GM12878 (cell line): ENCODE results near the gene LIFR. TPM values are rescaled to one million over a fixed set of nuclear protein-coding genes. Genes with fewer than 3 reads are reported as not detected.
"Not testable (repeated sequence)": the region's sequence is repeated elsewhere in the genome, so short reads cannot be mapped to it uniquely, and the experiment has no call there.

Experiments used
- ATAC-seq: fragments of 200-7000 bp; cut with Tn5 transposase; 3 replicates; pipeline ENCODE4 v1.9.1; 2020; ENCODE audit warnings: mild to moderate bottlenecking, moderate library complexity
- BruUV-seq: library from RNA; stranded (reverse); fragments of 400-500 nt; replicated peaks from 2 replicates; lab custom pipeline; 2021; lab: Mats Ljungman, UMichigan
- CTCF ChIA-PET: fragments of 300-600 bp; sonication (Branson Sonifier 250); formaldehyde crosslinking; extraction: SDS; loops from one replicate; lab custom pipeline; 2021; ENCODE audit warnings: inconsistent platforms; lab: Yijun Ruan, JAX
- POLR2A ChIA-PET: fragments of 350-600 bp; formaldehyde crosslinking; extraction: SDS; loops from one replicate; lab custom pipeline; 2021; ENCODE audit warnings: inconsistent platforms; lab: Charles Lee
- RAD21 ChIA-PET: fragments of 300-600 bp; sonication (Branson Sonifier 250); formaldehyde crosslinking; loops from one replicate; lab custom pipeline; 2023; ENCODE audit warnings: antibody characterized with exemption; ENCODE audit not compliant: unreplicated experiment; lab: Charles Lee
- SMC1A ChIA-PET: fragments of 300-600 bp; sonication (Branson Sonifier 250); formaldehyde crosslinking; loops from one replicate; lab custom pipeline; 2023; ENCODE audit not compliant: unreplicated experiment, uncharacterized antibody; lab: Charles Lee
- DNase-seq: peaks from one replicate; pipeline ENCODE4 v3.0.0-alpha.2; 2011; ENCODE audit warnings: low read depth, low spot score
- FAIRE-seq: peaks from 3 replicates; lab custom pipeline; 2011; peaks lifted over from hg19 to GRCh38; lab: Jason Lieb, UNC
- H2AFZ ChIP-seq: 2 replicates; pipeline ENCODE4 v1.6.0; 2011; ENCODE audit warnings: low read depth, low read length, control low read depth; ENCODE audit not compliant: control insufficient read depth
- H3K27ac ChIP-seq: 2 replicates; pipeline ENCODE4 v1.5.1; 2011; ENCODE audit warnings: control low read depth; ENCODE audit not compliant: control insufficient read depth, insufficient read depth
- H3K27me3 ChIP-seq, 2 experiments: replicated peaks in 1 of 2; 2 replicates each; pipeline versions ENCODE4 v1.6.0 to v1.6.1; 2011; ENCODE audit warnings: low read length in 1 of 2; ENCODE audit not compliant: control insufficient read depth in 2 of 2, insufficient read depth in 2 of 2
- H3K36me3 ChIP-seq, 2 experiments: 2 replicates each; pipeline ENCODE4 v1.5.1; 2011; ENCODE audit warnings: low read length in 1 of 2; ENCODE audit not compliant: control insufficient read depth in 2 of 2, insufficient read depth in 2 of 2
- H3K4me1 ChIP-seq: 2 replicates; pipeline ENCODE4 v1.6.1; 2011; ENCODE audit warnings: mild to moderate bottlenecking, low read length, moderate library complexity, mixed read lengths; ENCODE audit not compliant: control insufficient read depth, insufficient read depth
- H3K4me2 ChIP-seq: 2 replicates; pipeline ENCODE4 v1.6.0; 2011; ENCODE audit warnings: control low read depth; ENCODE audit not compliant: control insufficient read depth, insufficient read depth
- H3K4me3 ChIP-seq: fragments of 200-600 bp; sonication (generic); 2 replicates; pipeline ENCODE4 v1.5.1; 2016
- H3K79me2 ChIP-seq: 2 replicates; pipeline ENCODE4 v1.6.0; 2011; ENCODE audit warnings: low read length; ENCODE audit not compliant: control insufficient read depth, insufficient read depth
- H3K9ac ChIP-seq: 2 replicates; pipeline ENCODE4 v1.8.0; 2011; ENCODE audit warnings: low read length, control low read depth, mixed read lengths; ENCODE audit not compliant: control insufficient read depth, insufficient read depth
- H3K9me3 ChIP-seq: replicated peaks from 3 replicates; pipeline ENCODE4 v1.5.1; 2011; ENCODE audit warnings: mild to moderate bottlenecking, low read length; ENCODE audit not compliant: control insufficient read depth, insufficient read depth
- H4K20me1 ChIP-seq: 2 replicates; pipeline ENCODE4 v1.6.0; 2011; ENCODE audit not compliant: control insufficient read depth, insufficient read depth
- NBN ChIP-seq: fragments of 450-650 bp; IDR thresholded peaks from 2 replicates; pipeline ENCODE4 v1.6.1; 2016
- TBL1XR1 ChIP-seq: IDR thresholded peaks from 2 replicates; pipeline ENCODE4 v1.6.1; 2012; ENCODE audit warnings: low read depth, low read length, improper control_type of control experiment
- ZBTB33 ChIP-seq: fragments of 450-650 bp; IDR thresholded peaks from 2 replicates; pipeline ENCODE4 v1.6.1; 2017; ENCODE audit warnings: mild to moderate bottlenecking
- WGBS: methylation state at CpG from one replicate; pipeline ENCODE4 v1.1.6; 2016; ENCODE audit warnings: low lambda C conversion rate; ENCODE audit not compliant: insufficient replicate concordance, insufficient coverage; ENCODE audit errors: missing lambda C conversion rate; 5-methylcytosine and 5-hydroxymethylcytosine counted together
- in situ Hi-C: fragments of 300-500 bp; cut with MboI; formaldehyde crosslinking; loops from 9 replicates; pipeline ENCODE4 v1.14.3; 2018; ENCODE audit warnings: mixed read lengths
- intact Hi-C: fragments of 100-400 bp; cut with micrococcal nuclease; formaldehyde crosslinking; loops from one replicate; pipeline ENCODE4 v1.14.2; 2022; ENCODE audit not compliant: unreplicated experiment
- polyA plus RNA-seq, 11 experiments: library from polyadenylated mRNA; depleted of rRNA in 4 of 11; unstranded in 6 of 11; stranded (reverse) in 5 of 11; fragments of >200 nt; fragmentation: Nextera tagmentation in 4 of 11; fragmentation: Illumina TruSeq in 1 of 11; extraction: Ambion mirVana in 4 of 11; extraction: Trizol in 1 of 11; gene quantifications; 1 replicate in 1 of 11; 2 replicates in 10 of 11; pipeline versions ENCODE4 v1.2.1 to v1.2.3, GENCODE V29; 2011 to 2016; ENCODE audit warnings: inconsistent platforms in 2 of 11, missing spikeins in 2 of 11, low read depth in 1 of 11
- total RNA-seq, 4 experiments: library from RNA; depleted of rRNA in 3 of 4; stranded (reverse); fragments of >200 nt in 3 of 4; fragmentation: Illumina TruSeq in 1 of 4; extraction: Trizol in 1 of 4; gene quantifications; 2 replicates each; pipeline versions ENCODE4 v1.2.1 to v1.2.3, GENCODE V29; 2013 to 2021

The LIFR gene
- total and polyA plus RNA-seq, 10 of the 15 experiments (the other 5 are each of a cell fraction or from before 2014, with no cell fraction given): 0.10 TPM; not detected in 9

GRCh38 chr5:38600329-38601045 is 44.0 kb upstream of the LIFR start (continued):
- TF ChIP-seq TBL1XR1: no peak
- TF ChIP-seq, all 136 proteins: peak for 0

GRCh38 chr5:38599751-38600150 is 43.3 kb upstream of the LIFR start:
- H3K27ac ChIP-seq, intact Hi-C loops, CTCF ChIA-PET, DNase-seq, H3K4me1 ChIP-seq, BruUV-seq, H3K4me2 ChIP-seq, H4K20me1 ChIP-seq, H3K4me3 ChIP-seq, H3K9ac ChIP-seq, ATAC-seq, FAIRE-seq, in situ Hi-C loops, POLR2A ChIA-PET, H3K27me3 ChIP-seq, H3K79me2 ChIP-seq, H3K9me3 ChIP-seq, RAD21 ChIA-PET, H3K36me3 ChIP-seq, H2AFZ ChIP-seq: not testable (repeated sequence)
- SMC1A ChIA-PET: interaction anchor here (1.0 to 1.8 kb wide), 2 partner anchors 22 to 70 kb away, joined by 3 to 4 read pairs; no protein-coding TSS in a partner anchor

- no peaks in the 10 kb centered on the region for H4K20me1 ChIP-seq
- H3K79me2 ChIP-seq: no peaks in the 10 kb centered on the region
- CTCF ChIA-PET: interaction anchor here (1.9 kb wide), 1 partner anchor 158 kb away, joined by 5 read pairs; no protein-coding TSS in a partner anchor
- RAD21 ChIA-PET: no interaction called here
- no peak overlapping the region for H3K4me3 ChIP-seq
- no peaks in the 10 kb centered on the region for H3K36me3 ChIP-seq
- H2AFZ ChIP-seq: no peak overlapping the region
- no peak for ATAC-seq
- no peak overlapping the region for H3K4me2 ChIP-seq
- H3K9me3 ChIP-seq: no peaks in the 10 kb centered on the region
- in situ Hi-C loops: no loop called here
- POLR2A ChIA-PET: no interaction called here
- TF ChIP-seq NBN (no peak), ZBTB33 (no peak)
- FAIRE-seq: no peak
- no peak overlapping the region for H3K27ac ChIP-seq
- intact Hi-C loops: no loop called here
- SMC1A ChIA-PET: interaction anchor here (1.0 to 1.8 kb wide), 2 partner anchors 23 to 71 kb away, joined by 3 to 4 read pairs; no protein-coding TSS in a partner anchor
- H3K27me3 ChIP-seq: no peaks in the 10 kb centered on the region; a peak in 1 of 4 replicates
- H3K9ac ChIP-seq: no peak overlapping the region
- WGBS: 2% methylated on average over 2 of the region's 2 CpGs
- no peak for DNase-seq
- no TSS peak for BruUV-seq
- no peaks in the 10 kb centered on the region for H3K4me1 ChIP-seq
Measured at GRCh38 chr5:38598994-38599617, 42.7 kb upstream of the LIFR start.
